H1 (cell line): ENCODE data around the gene MFNG. TPM values are rescaled to one million over a fixed set of nuclear protein-coding genes. Genes with fewer than 3 reads are reported as not detected.

Experiments
- ASH2L ChIP-seq: fragments of 200-600, 300-600 bp; sonication (generic); IDR thresholded peaks from one replicate; pipeline ENCODE4 v1.7.1; 2017; ENCODE audit warnings: low read length
- ATF3 ChIP-seq: IDR thresholded peaks from 2 replicates; pipeline ENCODE4 v1.6.1; 2011; ENCODE audit warnings: low read depth, mild to moderate bottlenecking, low read length; ENCODE audit not compliant: insufficient read depth
- CTBP2 ChIP-seq: IDR thresholded peaks from 2 replicates; pipeline ENCODE4 v1.7.0; 2011; ENCODE audit warnings: borderline replicate concordance, mild to moderate bottlenecking, moderate library complexity, mixed read lengths, low read length; ENCODE audit not compliant: insufficient read depth, insufficient read length
- HDAC2 ChIP-seq, 2 experiments: fragments of 300-600 bp in 1 of 2; sonication (generic) in 1 of 2; IDR thresholded peaks; 2 replicates each; pipeline ENCODE4 v1.6.1; 2011 to 2012; ENCODE audit warnings: low read depth in 2 of 2, low read length in 2 of 2, mild to moderate bottlenecking in 2 of 2, moderate library complexity in 2 of 2, borderline replicate concordance in 1 of 2, inconsistent platforms in 1 of 2
- MAX ChIP-seq: IDR thresholded peaks from 2 replicates; pipeline ENCODE4 v1.6.1; 2012; ENCODE audit warnings: inconsistent platforms
- RAD21 ChIP-seq, 2 experiments: IDR thresholded peaks in 1 of 2; conservative IDR thresholded peaks in 1 of 2; 2 replicates each; pipeline ENCODE4 v1.6.1; 2011; ENCODE audit warnings: low read depth in 2 of 2, low read length in 2 of 2, improper control_type of control experiment in 1 of 2, inconsistent platforms in 1 of 2, mild to moderate bottlenecking in 1 of 2, moderate library complexity in 1 of 2
- SAP30 ChIP-seq: fragments of 300-600 bp; sonication (generic); IDR thresholded peaks from 2 replicates; pipeline ENCODE4 v1.7.1; 2012; ENCODE audit warnings: low read length, moderate library complexity, mild to moderate bottlenecking, inconsistent platforms; ENCODE audit not compliant: insufficient read depth, insufficient replicate concordance
- SIX5 ChIP-seq: IDR thresholded peaks from 2 replicates; pipeline ENCODE4 v1.6.1; 2011; ENCODE audit warnings: mild to moderate bottlenecking, low read depth, low read length
- TEAD4 ChIP-seq: IDR thresholded peaks from 2 replicates; pipeline ENCODE4 v1.6.1; 2012; ENCODE audit warnings: low read depth, low read length, inconsistent platforms, mixed read lengths
- polyA plus RNA-seq, 7 experiments: library from polyadenylated mRNA; depleted of rRNA in 3 of 7; stranded (reverse) in 5 of 7; unstranded in 2 of 7; fragments of >200 nt in 5 of 7; fragments of 200-250 nt in 2 of 7; gene quantifications; 1 replicate in 5 of 7; 2 replicates in 1 of 7; 4 replicates in 1 of 7; pipeline versions ENCODE4 v1.2.1 to v1.2.3, GENCODE V29; 2011 to 2013; ENCODE audit warnings: missing spikeins in 2 of 7, mixed read lengths in 2 of 7
- total RNA-seq: library from RNA; stranded (reverse); fragmentation: NEBNext Ultra II Directional; extraction: Animal tissue kit (Norgen Biotek cat#: 25700); gene quantifications from 2 replicates; pipeline ENCODE4 v1.2.1, GENCODE V29; 2021

MFNG gene
- total and polyA plus RNA-seq, 2 of the 8 experiments (the other 6 are each of a cell fraction or from before 2014, with no cell fraction given): 1.7 to 5.5 TPM

GRCh38 chr22:37425800-37426705 is 60.1 kb downstream of the MFNG start (continued):
- TF ChIP-seq HDAC2 (IDR thresholded peaks at IDR 0.05; ENCODE audit: borderline replicate concordance in 1 of 2, low read depth in 2 of 2, low read length in 2 of 2) (no peak), ASH2L (peak; percentile 28), TEAD4 (no peak), ATF3 (no peak), RAD21 (IDR thresholded peaks at IDR 0.05 in 1 of 2, conservative IDR thresholded peaks at IDR 0.05 in 1 of 2; ENCODE audit: low read depth in 2 of 2, low read length in 2 of 2) (0 out of 4 replicates have a peak, but pooled peaks of 1 of the 2 experiments have one; percentile 3), MAX (peak; percentile 27), SIX5 (no peak), SAP30 (no peak), CTBP2 (peak; percentile 82)
